ENCODE results near the gene PCDHA4.

DNA sequence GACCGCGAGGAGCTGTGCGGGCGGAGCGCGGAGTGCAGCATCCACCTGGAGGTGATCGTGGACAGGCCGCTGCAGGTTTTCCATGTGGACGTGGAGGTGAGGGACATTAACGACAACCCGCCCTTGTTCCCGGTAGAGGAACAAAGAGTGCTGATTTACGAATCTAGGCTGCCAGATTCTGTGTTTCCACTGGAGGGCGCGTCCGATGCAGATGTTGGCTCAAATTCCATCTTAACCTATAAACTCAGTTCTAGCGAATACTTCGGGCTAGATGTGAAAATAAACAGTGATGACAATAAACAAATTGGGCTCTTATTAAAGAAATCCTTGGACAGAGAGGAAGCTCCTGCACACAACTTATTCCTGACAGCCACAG, 21.5 kb downstream of the PCDHA4 start:
- TF ChIP-seq, protein P1, sequence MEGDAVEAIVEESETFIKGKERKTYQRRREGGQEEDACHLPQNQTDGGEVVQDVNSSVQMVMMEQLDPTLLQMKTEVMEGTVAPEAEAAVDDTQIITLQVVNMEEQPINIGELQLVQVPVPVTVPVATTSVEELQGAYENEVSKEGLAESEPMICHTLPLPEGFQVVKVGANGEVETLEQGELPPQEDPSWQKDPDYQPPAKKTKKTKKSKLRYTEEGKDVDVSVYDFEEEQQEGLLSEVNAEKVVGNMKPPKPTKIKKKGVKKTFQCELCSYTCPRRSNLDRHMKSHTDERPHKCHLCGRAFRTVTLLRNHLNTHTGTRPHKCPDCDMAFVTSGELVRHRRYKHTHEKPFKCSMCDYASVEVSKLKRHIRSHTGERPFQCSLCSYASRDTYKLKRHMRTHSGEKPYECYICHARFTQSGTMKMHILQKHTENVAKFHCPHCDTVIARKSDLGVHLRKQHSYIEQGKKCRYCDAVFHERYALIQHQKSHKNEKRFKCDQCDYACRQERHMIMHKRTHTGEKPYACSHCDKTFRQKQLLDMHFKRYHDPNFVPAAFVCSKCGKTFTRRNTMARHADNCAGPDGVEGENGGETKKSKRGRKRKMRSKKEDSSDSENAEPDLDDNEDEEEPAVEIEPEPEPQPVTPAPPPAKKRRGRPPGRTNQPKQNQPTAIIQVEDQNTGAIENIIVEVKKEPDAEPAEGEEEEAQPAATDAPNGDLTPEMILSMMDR (IDR thresholded peaks at IDR 0.05): no peak
- no peak for TF ChIP-seq POLR2A (IDR thresholded peaks at IDR 0.05)
